ENCODE results near the gene HID1. TPM values are rescaled to one million over a fixed set of nuclear protein-coding genes. Genes with fewer than 3 reads are reported as not detected.

The HID1 gene
- total RNA-seq, 1 experiment from 2014 or later: 43.8 TPM

GRCh38 chr17:74920306-74920620, 52.3 kb downstream of the HID1 start:
- ChIA-PET POLR2A (no interaction called here), RAD21 (ENCODE audit: low non-redundant PET in 1 of 2, low total read pairs in 2 of 2, uncharacterized antibody in 2 of 2, unreplicated experiment in 2 of 2) (no interaction called here), CTCF (interaction anchor here (1.1 kb wide), 1 partner anchor 40 kb away, joined by 3 read pairs; no protein-coding TSS in a partner anchor)
- H3K9me3 ChIP-seq (ENCODE audit: control insufficient read depth in 1 of 2, insufficient read depth in 1 of 2, low read depth in 1 of 2, low read length in 2 of 2): no peaks in the 10 kb centered on the region
- H3K4me1 ChIP-seq (ENCODE audit: control insufficient read depth in 1 of 2, insufficient read depth in 2 of 2, low read length in 2 of 2): peaks cover 16 to 34% of the 10 kb centered on the region in 2 experiments
- H2AFZ ChIP-seq (ENCODE audit: low read depth, low read length, poor library complexity, severe bottlenecking): no peak overlapping the region
- H3K36me3 ChIP-seq (ENCODE audit: control insufficient read depth in 1 of 2, insufficient read depth in 2 of 2, low read length in 2 of 2): peaks cover 0 to 2% of the 10 kb centered on the region in 2 experiments; a peak in 1 of 4 replicates
- peaks cover 4% of the 10 kb centered on the region; the same call in 1 of the 2 replicates for H3K27me3 ChIP-seq (ENCODE audit: insufficient read depth, low read length)
- H3K9ac ChIP-seq (ENCODE audit: low read length): no peak overlapping the region
- no peak overlapping the region for H3K4me3 ChIP-seq (replicated peaks in 1 of 2; ENCODE audit: low read depth in 1 of 2, low read length in 2 of 2)
- no peak overlapping the region for H3K27ac ChIP-seq (ENCODE audit: low read depth, low read length)
- DNase-seq (ENCODE audit: low read depth, low spot score): no peak
- H3K79me2 ChIP-seq (ENCODE audit: insufficient read depth, low read length): no peaks in the 10 kb centered on the region
- no peaks in the 10 kb centered on the region for H4K20me1 ChIP-seq (ENCODE audit: insufficient read depth)
- no TSS peak for BruUV-seq (replicated peaks)
- no peak for ATAC-seq
- no peak for TF ChIP-seq SIN3A (IDR thresholded peaks at IDR 0.05; ENCODE audit: low read depth)
- TF ChIP-seq EZH2 (IDR thresholded peaks at IDR 0.05): no peak
- no peak for TF ChIP-seq CEBPB (IDR thresholded peaks at IDR 0.05; ENCODE audit: low read depth)
- TF ChIP-seq POLR2AphosphoS5 (IDR thresholded peaks at IDR 0.05; ENCODE audit: low read depth, low read length): no peak
- TF ChIP-seq MAX (IDR thresholded peaks at IDR 0.05): no peak
- TF ChIP-seq RAD21 (IDR thresholded peaks at IDR 0.05; ENCODE audit: low read depth): no peak
- no peak for TF ChIP-seq ELF1 (IDR thresholded peaks at IDR 0.05; ENCODE audit: borderline replicate concordance, low read depth)
- no peak for TF ChIP-seq ZNF274 (IDR thresholded peaks at IDR 0.05; ENCODE audit: low read depth, low read length)
- TF ChIP-seq SRF (IDR thresholded peaks at IDR 0.05; ENCODE audit: low read depth): no peak
- no peak for TF ChIP-seq SP1 (IDR thresholded peaks at IDR 0.05; ENCODE audit: low read depth)
- TF ChIP-seq EZH2phosphoT487 (IDR thresholded peaks at IDR 0.05; ENCODE audit: borderline replicate concordance): no peak
- no peak for TF ChIP-seq FOSL1 (IDR thresholded peaks at IDR 0.05; ENCODE audit: low read depth)
- TF ChIP-seq REST (IDR thresholded peaks at IDR 0.05; ENCODE audit: low read depth): no peak
- no peak for TF ChIP-seq POLR2A (IDR thresholded peaks at IDR 0.05; ENCODE audit: borderline replicate concordance, extremely low read depth, insufficient read depth, insufficient read length)
- no peak for TF ChIP-seq TCF7L2 (IDR thresholded peaks at IDR 0.05; ENCODE audit: borderline replicate concordance, extremely low read depth, insufficient read depth, insufficient read length)
- TF ChIP-seq EGR1 (IDR thresholded peaks at IDR 0.05; ENCODE audit: low read depth): no peak
- TF ChIP-seq ZFX (IDR thresholded peaks at IDR 0.05): no peak
- TF ChIP-seq ATF3 (IDR thresholded peaks at IDR 0.05): no peak
- TF ChIP-seq ZBTB33 (IDR thresholded peaks at IDR 0.05; ENCODE audit: extremely low read depth, insufficient replicate concordance, low read length): no peak
- intact Hi-C loops (cut with micrococcal nuclease): no loop called here
- H3K9me2 ChIP-seq (ENCODE audit: insufficient read depth): no peaks in the 10 kb centered on the region
- H3K4me2 ChIP-seq (ENCODE audit: low read length): no peak overlapping the region
